Ishikawa (cell line): ENCODE data around the gene DDI1.

Source experiments
- CEBPB ChIP-seq: IDR thresholded peaks from 2 replicates; pipeline ENCODE4 v1.6.1; 2012
- CREB1 ChIP-seq: IDR thresholded peaks from 2 replicates; pipeline ENCODE4 v1.6.1; 2012; ENCODE audit warnings: low read depth
- EGR1 ChIP-seq: IDR thresholded peaks from 2 replicates; pipeline ENCODE4 v1.6.1; 2012
- EP300 ChIP-seq: IDR thresholded peaks from 2 replicates; pipeline ENCODE4 v1.6.1; 2012; ENCODE audit warnings: borderline replicate concordance
- FOXM1 ChIP-seq: IDR thresholded peaks from 2 replicates; pipeline ENCODE4 v1.6.1; 2012; ENCODE audit warnings: low read depth, borderline replicate concordance
- NFIC ChIP-seq: IDR thresholded peaks from 2 replicates; pipeline ENCODE4 v1.6.1; 2012
- RAD21 ChIP-seq: IDR thresholded peaks from 2 replicates; pipeline ENCODE4 v1.6.1; 2012; ENCODE audit warnings: low read depth
- REST ChIP-seq: IDR thresholded peaks from 2 replicates; pipeline ENCODE4 v1.6.1; 2012; ENCODE audit warnings: low read depth, mild to moderate bottlenecking
- TAF1 ChIP-seq: IDR thresholded peaks from 2 replicates; pipeline ENCODE4 v1.6.1; 2012; ENCODE audit warnings: low read depth, mild to moderate bottlenecking
- TCF12 ChIP-seq: IDR thresholded peaks from 2 replicates; pipeline ENCODE4 v1.6.1; 2012; ENCODE audit warnings: low read depth
- TEAD4 ChIP-seq: IDR thresholded peaks from 2 replicates; pipeline ENCODE4 v1.6.1; 2012
- YY1 ChIP-seq: IDR thresholded peaks from 2 replicates; pipeline ENCODE4 v1.6.1; 2012; ENCODE audit warnings: low read depth
- ZBTB7A ChIP-seq: IDR thresholded peaks from 2 replicates; pipeline ENCODE4 v1.6.1; 2012; ENCODE audit warnings: low read depth
- TF ChIP-seq, protein P1 (sequence below): IDR thresholded peaks from 2 replicates; pipeline ENCODE4 v1.6.1; 2012
- TF ChIP-seq, protein P2 (sequence below): IDR thresholded peaks from 2 replicates; pipeline ENCODE4 v1.6.1; 2012

The DDI1 gene

DNA sequence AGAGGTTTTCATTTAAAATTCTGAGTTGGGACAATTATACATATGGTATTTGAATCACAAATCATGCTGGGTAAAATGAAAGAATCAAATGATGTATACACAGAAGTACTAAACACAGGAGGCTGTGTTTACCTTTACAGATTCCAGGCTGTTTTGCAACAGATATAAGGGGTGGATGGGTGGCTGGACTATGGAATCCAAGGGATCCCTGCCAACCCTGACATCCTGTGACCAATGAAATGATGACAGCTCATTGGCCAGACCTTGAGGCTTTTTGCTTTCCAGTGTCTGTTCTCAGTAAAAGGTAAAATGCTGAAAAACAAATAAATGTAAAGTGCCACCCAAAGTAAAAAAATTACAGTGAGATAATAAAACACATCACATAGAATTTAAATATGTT lies 3.3 kb upstream of the DDI1 start:
- TF ChIP-seq NFIC: no peak

DNA sequence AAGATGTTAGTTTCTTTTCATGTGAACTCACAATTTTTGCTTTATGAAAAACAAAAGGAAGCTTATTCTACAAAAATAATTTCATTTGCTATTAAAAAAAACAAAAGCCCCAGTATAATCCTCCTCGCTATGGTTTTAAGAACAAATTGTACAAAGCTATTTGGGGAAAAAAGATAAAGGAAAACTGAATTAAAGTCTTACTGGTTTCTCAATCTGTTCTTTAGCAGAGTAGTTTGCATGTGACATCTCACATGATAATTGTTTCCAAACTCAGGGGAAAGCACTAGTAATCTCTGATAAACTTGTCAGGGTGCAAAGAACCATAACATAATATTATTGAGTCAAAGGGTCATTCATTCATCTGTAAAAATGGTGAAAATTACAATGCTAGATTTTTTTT lies 2.9 kb upstream of the DDI1 start:
- TF ChIP-seq YY1 (no peak), EP300 (no peak), NFIC (no peak), EGR1 (no peak), RAD21 (no peak), FOXM1 (no peak), ZBTB7A (no peak), TEAD4 (no peak), CREB1 (no peak), CEBPB (no peak), TAF1 (no peak), TCF12 (no peak)
- TF ChIP-seq, protein P1, sequence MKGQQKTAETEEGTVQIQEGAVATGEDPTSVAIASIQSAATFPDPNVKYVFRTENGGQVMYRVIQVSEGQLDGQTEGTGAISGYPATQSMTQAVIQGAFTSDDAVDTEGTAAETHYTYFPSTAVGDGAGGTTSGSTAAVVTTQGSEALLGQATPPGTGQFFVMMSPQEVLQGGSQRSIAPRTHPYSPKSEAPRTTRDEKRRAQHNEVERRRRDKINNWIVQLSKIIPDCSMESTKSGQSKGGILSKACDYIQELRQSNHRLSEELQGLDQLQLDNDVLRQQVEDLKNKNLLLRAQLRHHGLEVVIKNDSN: no peak
- TF ChIP-seq, protein P2, sequence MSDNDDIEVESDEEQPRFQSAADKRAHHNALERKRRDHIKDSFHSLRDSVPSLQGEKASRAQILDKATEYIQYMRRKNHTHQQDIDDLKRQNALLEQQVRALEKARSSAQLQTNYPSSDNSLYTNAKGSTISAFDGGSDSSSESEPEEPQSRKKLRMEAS: no peak

GRCh38 chr11:104036995-104037394 lies 555 bp downstream of the DDI1 start:
- TF ChIP-seq, protein P1: no peak
- peak; percentile 62 for TF ChIP-seq REST
- no peak for TF ChIP-seq EP300
- no peak for TF ChIP-seq CEBPB

DNA sequence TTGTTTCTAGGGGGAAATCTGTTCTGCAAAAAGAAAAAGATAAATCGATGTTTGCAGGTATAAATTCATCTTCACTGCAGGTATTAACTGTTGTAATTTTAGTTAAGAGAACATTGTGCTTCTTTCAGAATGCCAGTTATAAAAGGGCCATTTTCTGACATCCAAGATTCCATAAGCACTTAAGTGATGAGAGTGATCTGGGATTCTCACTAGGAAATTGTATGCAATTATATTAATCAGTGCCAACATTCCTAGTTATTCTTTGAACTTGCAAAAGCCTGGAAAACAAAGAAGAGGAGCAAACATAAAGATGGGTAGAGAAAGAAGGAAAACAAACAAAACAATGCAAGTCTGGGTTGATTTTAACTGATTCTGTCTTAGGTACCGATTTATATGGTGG lies 5.4 kb downstream of the DDI1 start:
- TF ChIP-seq YY1: no peak
- TF ChIP-seq, protein P2: no peak
- no peak for TF ChIP-seq EP300
- TF ChIP-seq, protein P1: no peak
- no peak for TF ChIP-seq TAF1
- no peak for TF ChIP-seq CEBPB
- no peak for TF ChIP-seq TCF12

- TF ChIP-seq CREB1: no peak
- TF ChIP-seq, protein P2: no peak
- no peak for TF ChIP-seq TAF1
- TF ChIP-seq YY1: no peak
- TF ChIP-seq REST: no peak
- TF ChIP-seq, protein P1: no peak
- no peak for TF ChIP-seq ZBTB7A
- no peak for TF ChIP-seq TCF12
- no peak for TF ChIP-seq RAD21
- no peak for TF ChIP-seq EP300
- no peak for TF ChIP-seq TEAD4
- TF ChIP-seq FOXM1: no peak
- no peak for TF ChIP-seq CEBPB
These were observed 6.7 kb downstream of the DDI1 start for GRCh38 chr11:104043142-104043541.

GRCh38 chr11:104043678-104044239 lies 7.3 kb downstream of the DDI1 start:
- no peak for TF ChIP-seq CEBPB
- no peak for TF ChIP-seq RAD21
- no peak for TF ChIP-seq TEAD4
- TF ChIP-seq, protein P1: no peak
- no peak for TF ChIP-seq EP300
- TF ChIP-seq EGR1: no peak
- no peak for TF ChIP-seq YY1
- no peak for TF ChIP-seq TCF12
- no peak for TF ChIP-seq CREB1
